Stomach (tissue), 4 donors: ENCODE data around the gene EXT2.

ENCODE experiments used
- EP300 ChIP-seq: sonication (generic); formaldehyde crosslinking; IDR thresholded peaks from one replicate; pipeline ENCODE4 v1.6.1; 2017; ENCODE audit warnings: antibody characterized with exemption
- POLR2A ChIP-seq, 4 donors: fragments of 450-650 bp; IDR thresholded peaks; one replicate each; pipeline ENCODE4 v1.6.1; 2016; ENCODE audit warnings: antibody characterized with exemption in 4 of 4, control low read depth in 2 of 4, mild to moderate bottlenecking in 1 of 4, moderate library complexity in 1 of 4
- POLR2AphosphoS5 ChIP-seq, 3 donors: sonication (generic); formaldehyde crosslinking; IDR thresholded peaks; one replicate each; pipeline ENCODE4 v1.6.1; 2016; ENCODE audit warnings: antibody characterized with exemption in 3 of 3
- TF ChIP-seq, protein P1 (sequence below), 7 experiments: fragments of 450-650 bp in 4 of 7; fragments of 200-600 bp in 3 of 7; sonication (generic) in 3 of 7; IDR thresholded peaks; one replicate each; pipeline ENCODE4 v1.5.1; 2016 to 2019; ENCODE audit warnings: antibody characterized with exemption in 7 of 7, control low read depth in 2 of 7, mild to moderate bottlenecking in 1 of 7

DNA sequence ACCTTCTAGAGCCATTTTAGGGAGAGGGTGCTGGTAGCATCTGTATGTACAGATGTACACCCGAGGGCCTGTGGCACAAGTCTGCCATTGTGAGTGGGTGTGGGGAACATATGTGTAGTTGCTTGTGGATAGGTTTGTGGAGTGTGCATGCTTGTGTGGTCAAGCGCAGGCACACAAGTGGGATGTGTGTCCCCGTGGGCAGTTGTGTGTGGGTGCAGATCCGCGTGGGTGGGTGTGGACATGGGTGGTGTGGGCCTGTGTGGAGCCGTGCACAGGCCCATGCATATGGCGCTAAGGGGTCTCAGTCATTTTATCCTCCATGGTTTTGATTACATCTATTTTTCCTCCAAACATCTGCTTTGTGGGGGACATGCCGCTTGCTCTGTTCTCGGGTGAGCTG is 185.7 kb downstream of the EXT2 start:
- TF ChIP-seq POLR2A (IDR thresholded peaks at IDR 0.05) = no peak
- TF ChIP-seq POLR2AphosphoS5 (IDR thresholded peaks at IDR 0.05) = no peak
- TF ChIP-seq, protein P1, sequence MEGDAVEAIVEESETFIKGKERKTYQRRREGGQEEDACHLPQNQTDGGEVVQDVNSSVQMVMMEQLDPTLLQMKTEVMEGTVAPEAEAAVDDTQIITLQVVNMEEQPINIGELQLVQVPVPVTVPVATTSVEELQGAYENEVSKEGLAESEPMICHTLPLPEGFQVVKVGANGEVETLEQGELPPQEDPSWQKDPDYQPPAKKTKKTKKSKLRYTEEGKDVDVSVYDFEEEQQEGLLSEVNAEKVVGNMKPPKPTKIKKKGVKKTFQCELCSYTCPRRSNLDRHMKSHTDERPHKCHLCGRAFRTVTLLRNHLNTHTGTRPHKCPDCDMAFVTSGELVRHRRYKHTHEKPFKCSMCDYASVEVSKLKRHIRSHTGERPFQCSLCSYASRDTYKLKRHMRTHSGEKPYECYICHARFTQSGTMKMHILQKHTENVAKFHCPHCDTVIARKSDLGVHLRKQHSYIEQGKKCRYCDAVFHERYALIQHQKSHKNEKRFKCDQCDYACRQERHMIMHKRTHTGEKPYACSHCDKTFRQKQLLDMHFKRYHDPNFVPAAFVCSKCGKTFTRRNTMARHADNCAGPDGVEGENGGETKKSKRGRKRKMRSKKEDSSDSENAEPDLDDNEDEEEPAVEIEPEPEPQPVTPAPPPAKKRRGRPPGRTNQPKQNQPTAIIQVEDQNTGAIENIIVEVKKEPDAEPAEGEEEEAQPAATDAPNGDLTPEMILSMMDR (IDR thresholded peaks at IDR 0.05) = no peak
- no peak for TF ChIP-seq EP300
